HEK293T (cell line): Measurements from ENCODE around the gene HOXB5.
A peak's percentile ranks its signal among the peaks of the same experiment; 100 is the strongest.

Experiments used
- BHLHE40 ChIP-seq: fragments of 450-650 bp; IDR thresholded peaks from 2 replicates; pipeline ENCODE4 v1.6.1; 2016; ENCODE audit warnings: mild to moderate bottlenecking, moderate library complexity, borderline replicate concordance
- ELF4 ChIP-seq: fragments of 450-650 bp; IDR thresholded peaks from 2 replicates; pipeline ENCODE4 v1.6.1; 2017; ENCODE audit warnings: antibody characterized with exemption
- FOXA1 ChIP-seq: fragments of 450-650 bp; IDR thresholded peaks from 2 replicates; pipeline ENCODE4 v1.6.1; 2016; ENCODE audit warnings: mild to moderate bottlenecking
- FOXK2 ChIP-seq: fragments of 450-650 bp; IDR thresholded peaks from 2 replicates; pipeline ENCODE4 v1.6.1; 2016; ENCODE audit warnings: mild to moderate bottlenecking
- FOXM1 ChIP-seq: fragments of 450-650 bp; IDR thresholded peaks from 2 replicates; pipeline ENCODE4 v1.6.1; 2017; ENCODE audit warnings: mild to moderate bottlenecking, borderline replicate concordance
- LEF1 ChIP-seq: fragments of 450-650 bp; IDR thresholded peaks from 2 replicates; pipeline ENCODE4 v1.6.1; 2017; ENCODE audit warnings: mild to moderate bottlenecking, borderline replicate concordance
- SP1 ChIP-seq: fragments of 450-650 bp; IDR thresholded peaks from 2 replicates; pipeline ENCODE4 v1.6.1; 2017
- SUZ12 ChIP-seq: fragments of 450-650 bp; IDR thresholded peaks from 2 replicates; pipeline ENCODE4 v1.6.1; 2016; ENCODE audit warnings: mild to moderate bottlenecking
- TARDBP ChIP-seq: fragments of 450-650 bp; IDR thresholded peaks from 2 replicates; pipeline ENCODE4 v1.6.1; 2016
- ZNF384 ChIP-seq: fragments of 450-650 bp; IDR thresholded peaks from 2 replicates; pipeline ENCODE4 v1.6.1; 2016
- TF ChIP-seq, protein P1 (sequence below): fragments of 450-650 bp; IDR thresholded peaks from 2 replicates; pipeline ENCODE4 v1.6.1; 2016

DNA sequence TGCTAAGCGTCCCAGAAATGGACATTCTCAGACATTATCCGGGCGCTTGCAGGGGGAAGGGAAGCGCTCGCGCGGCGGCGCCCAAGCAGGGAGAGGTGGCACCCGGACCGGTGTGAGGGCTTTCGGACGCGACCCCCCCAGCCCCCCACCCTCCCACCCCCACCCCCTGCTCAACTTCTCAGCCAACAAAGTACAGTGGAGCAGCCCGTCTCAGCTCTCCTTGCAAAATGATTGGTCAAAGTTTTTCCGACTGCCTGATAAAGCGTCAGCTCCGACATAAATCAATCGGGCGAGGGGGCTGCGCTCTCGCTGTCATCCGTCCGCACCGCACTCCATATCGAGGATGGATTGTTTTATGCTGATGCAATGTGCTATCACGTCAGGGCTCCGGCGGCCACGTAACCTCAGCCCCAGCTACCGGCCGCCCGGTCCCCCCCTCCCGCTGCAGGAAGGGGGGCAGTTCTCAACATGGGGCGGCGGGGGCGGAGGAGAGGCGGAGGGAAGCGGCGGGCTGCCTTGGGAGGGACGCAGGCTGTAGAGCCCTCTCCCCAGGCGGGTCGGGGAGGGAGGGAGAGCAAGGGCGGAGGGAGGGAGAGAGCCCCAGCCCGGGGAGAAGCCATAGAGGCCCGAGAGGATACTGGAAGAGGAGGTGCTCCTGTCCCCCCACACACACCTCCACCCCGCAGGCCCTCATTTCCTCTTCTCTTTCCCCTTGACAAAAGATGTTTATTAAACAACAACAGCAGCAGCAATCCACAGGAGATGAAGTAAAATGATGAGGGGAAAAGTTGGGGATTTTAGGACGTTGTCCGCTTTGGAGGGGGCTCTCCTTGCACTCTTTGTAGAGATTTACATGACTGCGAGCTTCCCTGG is 32.9 kb upstream of the HOXB5 start, which contains the start of gene HOXB9:
- TF ChIP-seq ELF4 (no peak), FOXK2 (no peak), FOXA1 (no peak), BHLHE40 (no peak), TARDBP (no peak), SP1 (no peak), FOXM1 (peak; percentile 96), LEF1 (peak; percentile 84), ZNF384 (no peak), SUZ12 (no peak)
- TF ChIP-seq, protein P1, sequence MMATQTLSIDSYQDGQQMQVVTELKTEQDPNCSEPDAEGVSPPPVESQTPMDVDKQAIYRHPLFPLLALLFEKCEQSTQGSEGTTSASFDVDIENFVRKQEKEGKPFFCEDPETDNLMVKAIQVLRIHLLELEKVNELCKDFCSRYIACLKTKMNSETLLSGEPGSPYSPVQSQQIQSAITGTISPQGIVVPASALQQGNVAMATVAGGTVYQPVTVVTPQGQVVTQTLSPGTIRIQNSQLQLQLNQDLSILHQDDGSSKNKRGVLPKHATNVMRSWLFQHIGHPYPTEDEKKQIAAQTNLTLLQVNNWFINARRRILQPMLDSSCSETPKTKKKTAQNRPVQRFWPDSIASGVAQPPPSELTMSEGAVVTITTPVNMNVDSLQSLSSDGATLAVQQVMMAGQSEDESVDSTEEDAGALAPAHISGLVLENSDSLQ: peak; percentile 99
